Caco-2 (cell line): ENCODE data around the gene NAA15. TPM values are rescaled to one million over a fixed set of nuclear protein-coding genes. Genes with fewer than 3 reads are reported as not detected.
A peak's percentile ranks its signal among the peaks of the same experiment; 100 is the strongest.

Experiments
- BruUV-seq: library from RNA; stranded (reverse); fragments of 400-500 nt; replicated peaks from 2 replicates; lab custom pipeline; 2021; lab: Mats Ljungman, UMichigan
- CTCF ChIA-PET: fragments of 300-600 bp; sonication (Branson Sonifier 250); formaldehyde crosslinking; loops from one replicate; lab custom pipeline; 2022; ENCODE audit warnings: antibody characterized with exemption; lab: Charles Lee
- POLR2A ChIA-PET: fragments of 300-600 bp; sonication (Branson Sonifier 250); formaldehyde crosslinking; loops from one replicate; lab custom pipeline; 2022; ENCODE audit warnings: antibody characterized with exemption; lab: Charles Lee
- DNase-seq, 2 experiments: peaks; one replicate each; pipeline versions ENCODE4 v3.0.0 to v3.0.0-alpha.2; 2020 to 2022
- H3K27me3 ChIP-seq: replicated peaks from 2 replicates; pipeline ENCODE4 v1.6.0; 2011; ENCODE audit warnings: low read length; ENCODE audit not compliant: control insufficient read depth, insufficient read depth
- H3K36me3 ChIP-seq: 2 replicates; pipeline ENCODE4 v1.5.1; 2011; ENCODE audit warnings: low read length; ENCODE audit not compliant: control insufficient read depth, insufficient read depth
- H3K4me1 ChIP-seq: fragments of 250-450 bp; sonication (Bioruptor Pico); 2 replicates; pipeline ENCODE4 v1.5.1; 2020; ENCODE audit warnings: mild to moderate bottlenecking
- H3K4me3 ChIP-seq: 2 replicates; pipeline ENCODE4 v1.5.1; 2011; ENCODE audit warnings: low read depth, mild to moderate bottlenecking, control low read depth, low read length
- H3K9me3 ChIP-seq: fragments of 250-450 bp; sonication (Bioruptor Pico); 2 replicates; pipeline ENCODE4 v1.5.1; 2020; ENCODE audit warnings: mild to moderate bottlenecking, moderate library complexity
- H3K27ac Mint-ChIP-seq: one replicate; pipeline ENCODE4 v1.8.0; 2022; ENCODE audit warnings: mixed read lengths; ENCODE audit not compliant: unreplicated experiment
- H3K27me3 Mint-ChIP-seq: one replicate; pipeline ENCODE4 v1.8.0; 2022; ENCODE audit warnings: mixed read lengths; ENCODE audit not compliant: insufficient read depth, unreplicated experiment
- H3K36me3 Mint-ChIP-seq: one replicate; pipeline ENCODE4 v1.8.0; 2022; ENCODE audit warnings: mild to moderate bottlenecking, mixed read lengths; ENCODE audit not compliant: insufficient read depth, unreplicated experiment
- H3K4me1 Mint-ChIP-seq: one replicate; pipeline ENCODE4 v1.8.0; 2022; ENCODE audit warnings: low read depth, mixed read lengths; ENCODE audit not compliant: unreplicated experiment
- H3K4me3 Mint-ChIP-seq: one replicate; pipeline ENCODE4 v1.8.0; 2022; ENCODE audit warnings: mild to moderate bottlenecking, moderate library complexity, mixed read lengths; ENCODE audit not compliant: unreplicated experiment
- H3K9me3 Mint-ChIP-seq: one replicate; pipeline ENCODE4 v1.8.0; 2022; ENCODE audit warnings: mixed read lengths; ENCODE audit not compliant: unreplicated experiment
- intact Hi-C: fragments of 100-400 bp; cut with micrococcal nuclease; formaldehyde crosslinking; loops from one replicate; pipeline ENCODE4 v1.10.0; 2022; ENCODE audit not compliant: unreplicated experiment
- total RNA-seq: library from RNA; stranded (reverse); gene quantifications from 2 replicates; pipeline ENCODE4 v1.2.3, GENCODE V29; 2022
- TF ChIP-seq, protein P1 (sequence below), 2 experiments: fragments of 200-600 bp in 1 of 2; IDR thresholded peaks; 1 replicate in 1 of 2; 2 replicates in 1 of 2; pipeline versions ENCODE4 v1.5.1 to v1.8.0; 2011 to 2022; ENCODE audit warnings: antibody characterized with exemption in 1 of 2, control low read depth in 1 of 2, inconsistent platforms in 1 of 2, low read depth in 1 of 2, low read length in 1 of 2, mild to moderate bottlenecking in 1 of 2, moderate library complexity in 1 of 2; ENCODE audit not compliant: insufficient read depth in 1 of 2, severe bottlenecking in 1 of 2, unreplicated experiment in 1 of 2

The NAA15 gene
- total RNA-seq, 1 experiment from 2014 or later: 63.1 TPM

DNA sequence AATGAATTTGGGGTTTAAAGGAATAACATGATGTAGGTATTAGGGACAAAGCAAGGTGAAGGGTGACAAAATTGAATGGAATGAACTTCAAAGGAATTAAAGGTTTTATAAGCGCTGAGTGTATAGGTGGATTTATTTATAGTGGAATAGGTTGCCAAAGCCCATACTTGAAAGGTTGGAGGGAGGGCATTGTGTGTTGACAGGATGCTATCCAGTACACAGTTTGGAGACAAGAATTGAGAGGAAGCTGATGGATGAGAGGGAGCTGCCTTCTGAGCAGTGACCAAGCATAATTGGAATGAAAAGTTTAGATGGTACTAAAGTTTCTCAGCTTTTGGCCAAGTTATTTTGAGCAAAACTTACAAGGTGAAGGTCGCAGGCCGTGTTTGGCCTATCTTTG, 100.1 kb downstream of the NAA15 start:
- ChIA-PET POLR2A (no interaction called here), CTCF (no interaction called here)
- Mint-ChIP-seq H3K27ac (peak overlapping the region; percentile 34), H3K9me3 (no peaks in the 10 kb centered on the region), H3K4me1 (no peaks in the 10 kb centered on the region), H3K27me3 (no peaks in the 10 kb centered on the region), H3K36me3 (peaks cover 51% of the 10 kb centered on the region), H3K4me3 (no peak overlapping the region)
- Histone ChIP-seq H3K36me3 (no peaks in the 10 kb centered on the region), H3K4me3 (no peak overlapping the region), H3K4me1 (no peaks in the 10 kb centered on the region), H3K9me3 (no peaks in the 10 kb centered on the region), H3K27me3 (no peaks in the 10 kb centered on the region)
- intact Hi-C loops: no loop called here
- TF ChIP-seq, protein P1, sequence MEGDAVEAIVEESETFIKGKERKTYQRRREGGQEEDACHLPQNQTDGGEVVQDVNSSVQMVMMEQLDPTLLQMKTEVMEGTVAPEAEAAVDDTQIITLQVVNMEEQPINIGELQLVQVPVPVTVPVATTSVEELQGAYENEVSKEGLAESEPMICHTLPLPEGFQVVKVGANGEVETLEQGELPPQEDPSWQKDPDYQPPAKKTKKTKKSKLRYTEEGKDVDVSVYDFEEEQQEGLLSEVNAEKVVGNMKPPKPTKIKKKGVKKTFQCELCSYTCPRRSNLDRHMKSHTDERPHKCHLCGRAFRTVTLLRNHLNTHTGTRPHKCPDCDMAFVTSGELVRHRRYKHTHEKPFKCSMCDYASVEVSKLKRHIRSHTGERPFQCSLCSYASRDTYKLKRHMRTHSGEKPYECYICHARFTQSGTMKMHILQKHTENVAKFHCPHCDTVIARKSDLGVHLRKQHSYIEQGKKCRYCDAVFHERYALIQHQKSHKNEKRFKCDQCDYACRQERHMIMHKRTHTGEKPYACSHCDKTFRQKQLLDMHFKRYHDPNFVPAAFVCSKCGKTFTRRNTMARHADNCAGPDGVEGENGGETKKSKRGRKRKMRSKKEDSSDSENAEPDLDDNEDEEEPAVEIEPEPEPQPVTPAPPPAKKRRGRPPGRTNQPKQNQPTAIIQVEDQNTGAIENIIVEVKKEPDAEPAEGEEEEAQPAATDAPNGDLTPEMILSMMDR (IDR thresholded peaks at IDR 0.05; ENCODE audit: insufficient read depth in 1 of 2, low read depth in 1 of 2, low read length in 1 of 2, severe bottlenecking in 1 of 2, unreplicated experiment in 1 of 2): no peak
- DNase-seq: no peak
- no TSS peak for BruUV-seq

- POLR2A ChIA-PET: no interaction called here
These were observed 101.1 kb downstream of the NAA15 start for GRCh38 chr4:139402436-139402835.

GRCh38 chr4:139403462-139403861, 102.2 kb downstream of the NAA15 start:
- Histone ChIP-seq H3K9me3 (no peaks in the 10 kb centered on the region), H3K36me3 (no peaks in the 10 kb centered on the region), H3K27me3 (no peaks in the 10 kb centered on the region), H3K4me1 (no peaks in the 10 kb centered on the region), H3K4me3 (no peak overlapping the region)
- no peak for DNase-seq
- TF ChIP-seq, protein P1 (IDR thresholded peaks at IDR 0.05; ENCODE audit: insufficient read depth in 1 of 2, low read depth in 1 of 2, low read length in 1 of 2, severe bottlenecking in 1 of 2, unreplicated experiment in 1 of 2): no peak
- Mint-ChIP-seq H3K36me3 (peaks cover 49% of the 10 kb centered on the region), H3K4me3 (no peak overlapping the region), H3K27me3 (no peaks in the 10 kb centered on the region), H3K9me3 (no peaks in the 10 kb centered on the region), H3K27ac (no peak overlapping the region), H3K4me1 (no peaks in the 10 kb centered on the region)
- no TSS peak for BruUV-seq
- intact Hi-C loops: no loop called here
- CTCF ChIA-PET: interaction anchor here (0.6 kb wide), 1 partner anchor 81 kb away, joined by 5 read pairs; no protein-coding TSS in a partner anchor
- POLR2A ChIA-PET: no interaction called here

More at GRCh38 chr4:139402436-139402835, 101.1 kb downstream of the NAA15 start:
- TF ChIP-seq, protein P1 (IDR thresholded peaks at IDR 0.05; ENCODE audit: insufficient read depth in 1 of 2, low read depth in 1 of 2, low read length in 1 of 2, severe bottlenecking in 1 of 2, unreplicated experiment in 1 of 2): no peak
- DNase-seq: no peak
- Histone ChIP-seq H3K4me1 (no peaks in the 10 kb centered on the region), H3K27me3 (no peaks in the 10 kb centered on the region), H3K4me3 (no peak overlapping the region), H3K9me3 (no peaks in the 10 kb centered on the region), H3K36me3 (no peaks in the 10 kb centered on the region)
- Mint-ChIP-seq H3K4me1 (no peaks in the 10 kb centered on the region), H3K4me3 (no peak overlapping the region), H3K9me3 (no peaks in the 10 kb centered on the region), H3K27ac (no peak overlapping the region), H3K36me3 (peaks cover 45% of the 10 kb centered on the region), H3K27me3 (no peaks in the 10 kb centered on the region)
- BruUV-seq: no TSS peak
- CTCF ChIA-PET: no interaction called here
- intact Hi-C loops: no loop called here
